ENCODE data around the gene CCDC32. TPM values are rescaled to one million over a fixed set of nuclear protein-coding genes. Genes with fewer than 3 reads are reported as not detected.

Gene CCDC32
- total RNA-seq, 2 experiments from 2014 or later = 20.9 to 21.3 TPM

DNA sequence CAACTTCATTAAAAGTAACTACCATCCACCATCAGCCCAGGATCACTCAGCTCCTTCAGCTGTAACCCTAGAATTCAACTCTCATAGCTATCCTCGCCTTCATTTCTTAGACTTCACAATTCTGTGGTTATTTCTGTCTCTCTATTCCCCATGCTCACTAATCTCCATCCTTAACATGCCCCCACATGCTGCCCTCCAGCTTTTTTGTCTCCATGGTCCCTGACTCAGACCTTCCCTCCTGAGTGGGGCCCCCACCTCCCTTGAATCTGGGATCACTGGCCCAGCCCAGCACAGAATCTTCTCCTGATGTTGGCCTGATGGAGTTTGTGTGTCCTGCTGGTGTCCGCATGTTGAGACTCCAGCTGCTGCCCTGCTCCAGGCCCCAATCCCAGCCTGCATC is 52.4 kb downstream of the CCDC32 start:
- Mint-ChIP-seq H3K4me3 (peak overlapping the region; percentile 75), H3K36me3 (ENCODE audit: low read depth) (no peaks in the 10 kb centered on the region), H3K27ac (no peak overlapping the region), H3K27me3 (peaks cover 66% of the 10 kb centered on the region), H3K4me1 (ENCODE audit: low read depth) (peaks cover 21% of the 10 kb centered on the region), H3K9me3 (no peaks in the 10 kb centered on the region)
- no peaks in the 10 kb centered on the region for H3K36me3 ChIP-seq (ENCODE audit: insufficient read depth, low read length)
- TF ChIP-seq, protein P1, sequence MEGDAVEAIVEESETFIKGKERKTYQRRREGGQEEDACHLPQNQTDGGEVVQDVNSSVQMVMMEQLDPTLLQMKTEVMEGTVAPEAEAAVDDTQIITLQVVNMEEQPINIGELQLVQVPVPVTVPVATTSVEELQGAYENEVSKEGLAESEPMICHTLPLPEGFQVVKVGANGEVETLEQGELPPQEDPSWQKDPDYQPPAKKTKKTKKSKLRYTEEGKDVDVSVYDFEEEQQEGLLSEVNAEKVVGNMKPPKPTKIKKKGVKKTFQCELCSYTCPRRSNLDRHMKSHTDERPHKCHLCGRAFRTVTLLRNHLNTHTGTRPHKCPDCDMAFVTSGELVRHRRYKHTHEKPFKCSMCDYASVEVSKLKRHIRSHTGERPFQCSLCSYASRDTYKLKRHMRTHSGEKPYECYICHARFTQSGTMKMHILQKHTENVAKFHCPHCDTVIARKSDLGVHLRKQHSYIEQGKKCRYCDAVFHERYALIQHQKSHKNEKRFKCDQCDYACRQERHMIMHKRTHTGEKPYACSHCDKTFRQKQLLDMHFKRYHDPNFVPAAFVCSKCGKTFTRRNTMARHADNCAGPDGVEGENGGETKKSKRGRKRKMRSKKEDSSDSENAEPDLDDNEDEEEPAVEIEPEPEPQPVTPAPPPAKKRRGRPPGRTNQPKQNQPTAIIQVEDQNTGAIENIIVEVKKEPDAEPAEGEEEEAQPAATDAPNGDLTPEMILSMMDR (IDR thresholded peaks at IDR 0.05) = no peak
- ChIA-PET CTCF (no interaction called here), POLR2A (no interaction called here)
- H3K27ac ChIP-seq (ENCODE audit: low read depth in 1 of 2, low read length in 2 of 2) = no peak overlapping the region
- no peak overlapping the region for H3K4me3 ChIP-seq (ENCODE audit: low read length)
- peaks cover 26 to 38% of the 10 kb centered on the region in 2 experiments for H3K27me3 ChIP-seq (ENCODE audit: control insufficient read depth in 1 of 2, insufficient read depth in 2 of 2, low read length in 2 of 2)
- H3K4me1 ChIP-seq (ENCODE audit: insufficient read depth, low read length) = peaks cover 14% of the 10 kb centered on the region
- ATAC-seq (ENCODE audit: poor library complexity) (no peak), DNase-seq (no peak)
- intact Hi-C loops (cut with DNase I, micrococcal nuclease) = no loop called here
- H3K9me3 ChIP-seq (ENCODE audit: control insufficient read depth in 1 of 2, insufficient read depth in 1 of 2, low read length in 2 of 2) = peaks cover 0 to 6% of the 10 kb centered on the region in 2 experiments

DNA sequence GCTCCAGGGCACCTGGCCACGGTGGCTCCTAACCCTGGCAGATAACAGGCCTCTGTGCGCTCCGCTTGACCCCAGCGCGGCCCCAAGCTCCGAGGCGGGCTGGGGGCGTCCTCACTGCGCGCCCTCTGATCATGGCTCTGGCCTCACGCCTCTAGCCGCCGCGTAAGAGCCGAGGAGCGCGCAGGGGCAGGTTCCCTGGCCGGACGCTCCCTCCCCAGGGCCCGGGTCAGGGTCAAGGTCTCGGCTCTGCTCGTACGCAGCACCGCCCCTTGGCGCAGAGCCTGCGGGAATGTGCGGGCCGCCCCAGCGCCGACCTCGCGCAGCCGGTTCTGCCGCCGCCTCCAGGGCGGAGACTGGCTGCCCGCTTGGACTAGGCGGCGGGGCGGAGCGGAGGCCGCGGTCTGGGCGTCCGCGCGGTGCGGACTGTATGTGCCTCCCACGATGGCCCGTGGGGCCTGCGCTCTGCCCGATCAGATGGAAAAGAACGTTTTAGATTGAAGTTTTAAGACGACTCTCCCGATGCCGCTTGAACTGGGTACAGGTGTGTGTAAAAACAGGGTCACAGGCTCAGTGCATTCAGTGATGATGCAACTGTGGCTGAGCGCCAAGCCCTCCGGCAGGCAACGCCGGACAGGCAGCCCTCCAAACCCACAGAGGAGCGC is 53.2 kb downstream of the CCDC32 start:
- H3K9me3 Mint-ChIP-seq = no peaks in the 10 kb centered on the region
- intact Hi-C loops (cut with DNase I, micrococcal nuclease) = no loop called here
- CTCF ChIA-PET = no interaction called here
- no peaks in the 10 kb centered on the region for H3K36me3 ChIP-seq (ENCODE audit: insufficient read depth, low read length)
- peak overlapping the region; percentile 80 for H3K4me3 Mint-ChIP-seq
- peaks cover 30% of the 10 kb centered on the region for H3K4me1 Mint-ChIP-seq (ENCODE audit: low read depth)
- peaks cover 0 to 6% of the 10 kb centered on the region in 2 experiments for H3K9me3 ChIP-seq (ENCODE audit: control insufficient read depth in 1 of 2, insufficient read depth in 1 of 2, low read length in 2 of 2)
- H3K27me3 ChIP-seq (ENCODE audit: control insufficient read depth in 1 of 2, insufficient read depth in 2 of 2, low read length in 2 of 2) = peaks cover 30 to 45% of the 10 kb centered on the region in 2 experiments
- H3K27ac Mint-ChIP-seq = no peak overlapping the region
- peak overlapping the region; percentile 41 for H3K4me3 ChIP-seq (ENCODE audit: low read length)
- H3K27me3 Mint-ChIP-seq = peaks cover 74% of the 10 kb centered on the region
- TF ChIP-seq, protein P1 (IDR thresholded peaks at IDR 0.05) = no peak
- ATAC-seq (ENCODE audit: poor library complexity) = peak; percentile 12
- POLR2A ChIA-PET = no interaction called here
- peaks cover 21% of the 10 kb centered on the region for H3K4me1 ChIP-seq (ENCODE audit: insufficient read depth, low read length)
- DNase-seq = peak in 4 of 14 experiments; percentile 4 to 39 (median 15)
- H3K27ac ChIP-seq (ENCODE audit: low read depth in 1 of 2, low read length in 2 of 2) = no peak overlapping the region
- H3K36me3 Mint-ChIP-seq (ENCODE audit: low read depth) = no peaks in the 10 kb centered on the region

GRCh38 chr15:40511093-40511471 is 53.8 kb downstream of the CCDC32 start:
- POLR2A ChIA-PET = no interaction called here
- ATAC-seq (ENCODE audit: poor library complexity) = peak; percentile 62
- H3K4me1 Mint-ChIP-seq (ENCODE audit: low read depth) = peaks cover 31% of the 10 kb centered on the region
- DNase-seq = peak in 5 of 14 experiments; percentile 2 to 51 (median 19)
- peaks cover 80% of the 10 kb centered on the region for H3K27me3 Mint-ChIP-seq
- no peaks in the 10 kb centered on the region for H3K36me3 Mint-ChIP-seq (ENCODE audit: low read depth)
- H3K27ac Mint-ChIP-seq = no peak overlapping the region
- TF ChIP-seq, protein P1 (IDR thresholded peaks at IDR 0.05) = no peak
- H3K27ac ChIP-seq (ENCODE audit: low read depth in 1 of 2, low read length in 2 of 2) = no peak overlapping the region
- peaks cover 21% of the 10 kb centered on the region for H3K4me1 ChIP-seq (ENCODE audit: insufficient read depth, low read length)
- peaks cover 0 to 6% of the 10 kb centered on the region in 2 experiments for H3K9me3 ChIP-seq (ENCODE audit: control insufficient read depth in 1 of 2, insufficient read depth in 1 of 2, low read length in 2 of 2)
- H3K36me3 ChIP-seq (ENCODE audit: insufficient read depth, low read length) = no peaks in the 10 kb centered on the region
- peaks cover 30 to 45% of the 10 kb centered on the region in 2 experiments for H3K27me3 ChIP-seq (ENCODE audit: control insufficient read depth in 1 of 2, insufficient read depth in 2 of 2, low read length in 2 of 2)
- intact Hi-C loops (cut with DNase I, micrococcal nuclease) = no loop called here
- H3K4me3 Mint-ChIP-seq = peak overlapping the region; percentile 80
- H3K4me3 ChIP-seq (ENCODE audit: low read length) = peak overlapping the region; percentile 41
- CTCF ChIA-PET = no interaction called here
- H3K9me3 Mint-ChIP-seq = no peaks in the 10 kb centered on the region

All from CD4-positive, alpha-beta T cell (primary cell).